Fibroblast of villous mesenchyme (primary cell): Measurements from ENCODE around the gene OS9. TPM values are rescaled to one million over a fixed set of nuclear protein-coding genes. Genes with fewer than 3 reads are reported as not detected.
"Not testable (repeated sequence)": the region's sequence is repeated elsewhere in the genome, so short reads cannot be mapped to it uniquely, and the experiment has no call there.

Source experiments
- DNase-seq: peaks from one replicate; pipeline ENCODE4 v3.0.0-alpha.2; 2010; ENCODE audit warnings: low read depth
- H3K4me3 ChIP-seq: 2 replicates; pipeline ENCODE4 v1.5.1; 2011; ENCODE audit warnings: low read depth, mild to moderate bottlenecking, low read length
- total RNA-seq: library from RNA; depleted of rRNA; stranded (reverse); fragments of >200 nt; gene quantifications from 2 replicates; pipeline ENCODE4 v1.2.3, GENCODE V29; 2012
- TF ChIP-seq, protein P1 (sequence below): IDR thresholded peaks from 2 replicates; pipeline ENCODE4 v1.5.1; 2012; ENCODE audit warnings: low read depth, mild to moderate bottlenecking, low read length; ENCODE audit not compliant: insufficient read depth

The OS9 gene, protein sequence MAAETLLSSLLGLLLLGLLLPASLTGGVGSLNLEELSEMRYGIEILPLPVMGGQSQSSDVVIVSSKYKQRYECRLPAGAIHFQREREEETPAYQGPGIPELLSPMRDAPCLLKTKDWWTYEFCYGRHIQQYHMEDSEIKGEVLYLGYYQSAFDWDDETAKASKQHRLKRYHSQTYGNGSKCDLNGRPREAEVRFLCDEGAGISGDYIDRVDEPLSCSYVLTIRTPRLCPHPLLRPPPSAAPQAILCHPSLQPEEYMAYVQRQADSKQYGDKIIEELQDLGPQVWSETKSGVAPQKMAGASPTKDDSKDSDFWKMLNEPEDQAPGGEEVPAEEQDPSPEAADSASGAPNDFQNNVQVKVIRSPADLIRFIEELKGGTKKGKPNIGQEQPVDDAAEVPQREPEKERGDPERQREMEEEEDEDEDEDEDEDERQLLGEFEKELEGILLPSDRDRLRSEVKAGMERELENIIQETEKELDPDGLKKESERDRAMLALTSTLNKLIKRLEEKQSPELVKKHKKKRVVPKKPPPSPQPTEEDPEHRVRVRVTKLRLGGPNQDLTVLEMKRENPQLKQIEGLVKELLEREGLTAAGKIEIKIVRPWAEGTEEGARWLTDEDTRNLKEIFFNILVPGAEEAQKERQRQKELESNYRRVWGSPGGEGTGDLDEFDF
- 95.3 and 98.0 TPM in 2 replicates for total RNA-seq

DNA sequence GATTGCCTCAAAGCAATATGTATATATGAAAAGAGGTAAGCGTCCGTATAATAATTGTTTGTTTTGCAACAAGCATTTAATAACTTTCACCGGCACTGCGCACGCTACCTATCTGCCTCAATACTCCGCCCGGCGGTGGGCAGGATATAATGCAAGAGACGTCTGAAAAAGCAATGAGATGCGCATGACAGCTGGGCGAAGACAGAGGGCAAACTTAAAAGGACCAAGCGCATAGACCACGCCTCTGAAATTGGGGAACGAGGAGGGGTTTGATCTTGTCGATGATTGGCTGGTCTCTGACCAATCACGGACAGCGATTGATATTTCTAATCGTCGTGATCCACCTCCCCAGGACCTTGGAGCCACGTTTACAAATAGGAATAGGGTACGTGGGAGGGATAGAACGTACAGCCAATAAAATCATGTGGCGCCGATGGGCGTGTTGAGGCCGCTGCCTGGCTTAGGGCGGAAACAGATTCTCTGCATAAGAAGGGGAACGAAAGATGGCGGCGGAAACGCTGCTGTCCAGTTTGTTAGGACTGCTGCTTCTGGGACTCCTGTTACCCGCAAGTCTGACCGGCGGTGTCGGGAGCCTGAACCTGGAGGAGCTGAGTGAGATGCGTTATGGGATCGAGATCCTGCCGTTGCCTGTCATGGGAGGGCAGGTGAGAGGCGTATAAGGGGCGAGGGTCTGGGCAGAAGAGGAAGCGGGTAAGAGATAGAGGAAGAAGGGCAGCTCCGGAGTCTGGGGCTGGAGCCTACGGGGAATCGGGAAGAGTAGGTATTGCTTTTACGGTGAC is at the start of gene OS9:
OS9 (plus strand) TSS at position 474 of the 800 bp plus-strand sequence; CDS start at position 504, 30 bp downstream.
- peak; percentile 100 for DNase-seq
- peak within 1 kb of the TSS; percentile 81 for H3K4me3 ChIP-seq
- TF ChIP-seq, protein P1, sequence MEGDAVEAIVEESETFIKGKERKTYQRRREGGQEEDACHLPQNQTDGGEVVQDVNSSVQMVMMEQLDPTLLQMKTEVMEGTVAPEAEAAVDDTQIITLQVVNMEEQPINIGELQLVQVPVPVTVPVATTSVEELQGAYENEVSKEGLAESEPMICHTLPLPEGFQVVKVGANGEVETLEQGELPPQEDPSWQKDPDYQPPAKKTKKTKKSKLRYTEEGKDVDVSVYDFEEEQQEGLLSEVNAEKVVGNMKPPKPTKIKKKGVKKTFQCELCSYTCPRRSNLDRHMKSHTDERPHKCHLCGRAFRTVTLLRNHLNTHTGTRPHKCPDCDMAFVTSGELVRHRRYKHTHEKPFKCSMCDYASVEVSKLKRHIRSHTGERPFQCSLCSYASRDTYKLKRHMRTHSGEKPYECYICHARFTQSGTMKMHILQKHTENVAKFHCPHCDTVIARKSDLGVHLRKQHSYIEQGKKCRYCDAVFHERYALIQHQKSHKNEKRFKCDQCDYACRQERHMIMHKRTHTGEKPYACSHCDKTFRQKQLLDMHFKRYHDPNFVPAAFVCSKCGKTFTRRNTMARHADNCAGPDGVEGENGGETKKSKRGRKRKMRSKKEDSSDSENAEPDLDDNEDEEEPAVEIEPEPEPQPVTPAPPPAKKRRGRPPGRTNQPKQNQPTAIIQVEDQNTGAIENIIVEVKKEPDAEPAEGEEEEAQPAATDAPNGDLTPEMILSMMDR: peak; percentile 79

DNA sequence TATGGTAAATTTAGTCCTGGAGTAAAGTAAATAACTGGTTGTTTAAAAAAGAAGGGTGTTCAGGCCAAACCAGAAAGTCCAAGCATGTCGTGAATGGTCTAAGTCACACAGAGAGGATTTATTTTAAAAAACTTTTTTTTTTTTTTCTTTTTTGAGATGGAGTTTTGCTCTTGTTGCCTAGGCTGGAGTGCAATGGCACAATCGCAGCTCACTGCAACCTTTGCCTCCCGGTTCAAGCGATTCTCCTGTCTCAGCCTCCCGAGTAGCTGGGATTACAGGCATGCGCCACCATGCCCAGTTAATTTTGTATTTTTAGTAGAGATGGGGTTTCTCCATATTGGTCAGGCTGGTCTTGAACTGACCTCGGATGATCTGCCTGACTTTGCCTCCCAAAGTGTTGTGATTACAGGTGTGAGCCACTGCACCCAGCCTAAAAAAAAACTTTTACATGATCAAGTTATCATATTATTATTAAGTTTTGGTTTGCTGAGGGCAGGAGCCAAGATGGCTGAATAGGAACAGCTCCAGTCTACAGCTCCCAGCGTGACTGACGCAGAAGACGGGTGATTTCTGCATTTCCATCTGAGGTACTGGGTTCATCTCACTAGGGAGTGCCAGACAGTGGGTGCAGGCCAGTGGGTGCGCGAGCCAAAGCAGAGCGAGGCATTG is 47.8 kb upstream of the OS9 start:
- H3K4me3 ChIP-seq, DNase-seq: not testable (repeated sequence)

DNA sequence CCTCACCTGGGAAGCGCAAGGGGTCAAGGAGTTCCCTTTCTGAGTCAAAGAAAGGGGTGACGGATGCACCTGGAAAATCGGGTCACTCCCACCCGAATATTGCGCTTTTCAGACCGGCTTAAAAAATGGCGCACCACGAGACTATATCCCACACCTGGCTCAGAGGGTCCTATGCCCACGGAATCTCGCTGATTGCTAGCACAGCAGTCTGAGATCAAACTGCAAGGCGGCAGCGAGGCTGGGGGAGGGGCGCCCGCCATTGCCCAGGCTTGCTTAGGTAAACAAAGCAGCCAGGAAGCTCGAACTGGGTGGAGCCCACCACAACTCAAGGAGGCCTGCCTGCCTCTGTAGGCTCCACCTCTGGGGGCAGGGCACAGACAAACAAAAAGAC is 47.3 kb upstream of the OS9 start:
- not testable (repeated sequence) for DNase-seq, H3K4me3 ChIP-seq

DNA sequence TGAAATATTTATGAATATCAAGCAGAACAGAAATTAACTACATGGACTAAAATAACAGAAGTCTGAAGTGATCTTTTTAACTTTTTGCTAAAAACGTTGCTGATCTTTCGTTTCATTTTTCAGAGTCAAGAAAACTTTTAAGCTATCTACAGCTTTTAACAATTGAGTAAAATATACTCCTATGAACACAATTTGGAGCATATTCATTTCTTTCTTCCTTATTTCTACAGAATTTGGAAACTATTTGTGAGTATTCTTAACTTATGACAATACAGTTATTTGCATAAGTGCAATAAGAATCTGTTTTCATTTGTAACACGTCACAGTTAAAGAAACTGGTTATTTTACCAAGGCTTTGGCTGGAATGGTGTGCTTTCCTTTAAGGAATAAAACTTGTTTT is 39.9 kb upstream of the OS9 start:
- no peak for DNase-seq
- no peak overlapping the region for H3K4me3 ChIP-seq
- TF ChIP-seq, protein P1: no peak

DNA sequence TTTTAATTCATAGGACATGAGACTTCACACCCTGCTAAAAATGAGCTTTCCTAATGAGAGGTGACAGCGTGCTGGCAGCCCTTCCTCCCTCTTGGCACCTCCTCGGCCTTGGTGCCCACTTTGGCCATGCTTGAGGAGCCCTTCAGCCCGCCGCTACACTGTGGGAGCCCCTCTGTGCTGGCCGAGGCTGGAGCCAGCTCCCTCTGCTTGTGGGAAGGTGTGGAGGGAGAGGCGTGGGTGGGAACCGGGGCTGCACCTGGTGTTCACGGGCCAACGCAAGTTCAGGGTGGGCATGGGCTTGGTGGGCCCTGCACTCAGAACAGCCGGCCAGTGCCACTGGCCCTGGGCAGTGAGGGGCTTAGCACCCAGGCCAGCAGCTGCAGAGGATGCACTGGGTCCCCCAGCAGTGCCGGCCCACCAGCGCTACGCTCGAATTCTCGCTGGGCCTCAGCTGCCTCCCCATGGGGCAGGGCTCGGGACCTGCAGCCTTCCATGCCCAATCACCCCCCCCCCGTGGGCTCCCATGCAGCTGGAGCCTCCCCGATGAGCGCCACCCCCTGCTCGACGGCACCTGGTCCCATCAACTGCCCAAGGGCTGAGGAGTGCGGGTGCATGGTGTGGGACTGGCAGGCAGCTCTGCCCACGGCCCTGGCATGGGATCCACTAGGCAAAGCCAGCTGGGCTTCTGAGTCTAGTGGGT is 38.2 kb upstream of the OS9 start:
- no peak for DNase-seq
- no peak overlapping the region for H3K4me3 ChIP-seq
- TF ChIP-seq, protein P1: no peak

DNA sequence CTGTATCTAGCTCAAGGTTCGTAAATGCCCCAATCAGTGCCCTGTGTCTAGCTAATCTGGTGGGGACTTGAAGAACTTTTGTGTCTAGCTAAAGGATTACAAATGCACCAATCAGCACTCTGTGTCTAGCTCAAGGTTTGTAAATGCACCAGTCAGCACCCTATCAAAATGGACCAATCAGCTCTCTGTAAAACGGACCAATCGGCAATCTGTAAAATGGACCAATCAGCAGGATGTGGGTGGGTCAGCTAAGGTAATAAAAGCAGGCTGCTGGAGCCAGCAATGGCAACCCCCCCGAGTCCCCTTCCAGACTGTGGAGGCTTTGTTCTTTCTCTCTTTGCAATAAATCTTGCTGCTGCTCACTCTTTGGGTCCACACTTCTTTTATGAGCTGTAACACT is 37.5 kb upstream of the OS9 start:
- not testable (repeated sequence) for H3K4me3 ChIP-seq, DNase-seq

DNA sequence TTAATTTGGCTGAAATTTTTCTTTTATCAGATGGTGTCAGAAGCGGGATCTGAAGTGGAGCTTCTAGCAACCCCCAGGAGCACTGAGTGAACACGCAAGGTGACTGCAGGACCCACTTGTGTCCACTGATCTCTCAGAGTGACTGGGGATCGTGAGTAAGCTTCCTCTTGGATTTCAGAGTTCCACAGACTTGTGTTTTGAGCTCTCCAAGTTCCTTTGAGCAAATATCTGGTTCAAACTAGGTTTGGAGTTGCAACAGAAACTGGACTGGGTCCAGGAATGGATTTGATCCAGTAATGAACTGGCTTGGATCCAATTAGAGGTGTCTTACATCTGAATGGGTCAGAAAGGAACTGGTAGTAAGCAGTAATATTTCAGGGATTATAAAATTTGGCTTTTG is 36.2 kb upstream of the OS9 start:
- DNase-seq: peak; percentile 10
- no peak overlapping the region for H3K4me3 ChIP-seq
- TF ChIP-seq, protein P1: no peak
